GM13977 (cell line): ENCODE measurements around the gene ZFYVE19.

Experiments
- DNase-seq: peaks from one replicate; pipeline ENCODE4 v3.0.0; 2012; ENCODE audit warnings: low spot score
- CTCF ChIP-seq: IDR thresholded peaks from 2 replicates; pipeline ENCODE4 v1.5.1; 2012; ENCODE audit warnings: mild to moderate bottlenecking, control low read depth; ENCODE audit not compliant: insufficient read depth; ENCODE audit errors: extremely low read depth, missing control alignments
- in situ Hi-C: fragments of 300-500 bp; cut with MboI; formaldehyde crosslinking; loops from one replicate; pipeline ENCODE4 v1.12.0; 2022; ENCODE audit warnings: low sequenced_read_pairs, low pct_unique_long_range_greater_than_20kb, mixed read lengths, inconsistent platforms; ENCODE audit not compliant: unreplicated experiment

ZFYVE19 gene

DNA sequence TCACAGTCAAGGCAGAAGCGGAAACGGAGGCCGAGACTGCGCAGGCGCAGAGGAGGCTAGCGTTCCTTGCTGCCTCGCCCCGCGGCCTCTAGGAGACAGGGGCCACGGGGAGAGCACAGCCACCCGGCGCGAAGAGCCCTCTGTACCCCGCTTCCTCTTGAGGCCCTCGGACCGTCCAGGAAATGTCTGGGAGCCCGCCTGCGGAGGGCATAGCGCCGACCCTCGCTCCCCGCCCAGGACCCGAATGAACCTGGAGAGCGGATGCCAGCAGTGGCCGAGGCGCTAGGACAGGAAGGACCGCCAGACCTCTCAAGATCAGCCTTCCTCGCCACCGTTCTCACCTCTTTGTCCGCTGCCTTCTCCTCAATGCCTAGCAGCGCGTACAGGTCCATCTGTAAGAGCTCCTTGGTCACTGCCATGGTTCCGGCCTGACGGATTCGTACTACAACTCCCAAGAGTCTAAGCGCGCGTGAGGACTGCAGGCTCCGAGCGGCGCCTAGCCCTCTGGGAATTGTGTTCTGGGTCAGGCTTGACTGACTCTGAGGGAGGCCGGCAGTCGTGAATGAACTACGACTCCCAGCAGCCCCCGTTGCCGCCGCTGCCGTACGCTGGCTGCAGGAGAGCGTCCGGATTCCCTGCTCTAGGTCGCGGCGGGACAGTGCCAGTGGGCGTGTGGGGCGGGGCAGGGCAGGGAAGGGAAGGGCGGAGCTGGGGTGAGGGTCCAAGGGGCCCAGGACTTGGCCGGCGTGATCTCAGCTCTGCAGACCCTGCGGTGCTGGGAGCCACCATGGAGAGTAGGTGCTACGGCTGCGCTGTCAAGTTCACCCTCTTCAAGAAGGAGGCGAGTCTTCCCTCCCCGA is at the start of gene ZFYVE19, which contains the start of gene DNAJC17:
Gene ZFYVE19 (plus strand): TSS at position 62 of the 860 bp plus-strand sequence. CDS start 501 bp downstream, at position 563.
Gene DNAJC17 (minus strand): TSS at position 446 of the 860 bp plus-strand sequence. CDS start 27 bp downstream, at position 419.
- in situ Hi-C loops, result no loop called here
- peak; percentile 89 for DNase-seq
- TF ChIP-seq CTCF, result no peak

- DNase-seq, result no peak
- in situ Hi-C loops, result no loop called here
- TF ChIP-seq CTCF, result no peak
Measured at GRCh38 chr15:40759961-40760360, 46.9 kb upstream of the ZFYVE19 start.

DNA sequence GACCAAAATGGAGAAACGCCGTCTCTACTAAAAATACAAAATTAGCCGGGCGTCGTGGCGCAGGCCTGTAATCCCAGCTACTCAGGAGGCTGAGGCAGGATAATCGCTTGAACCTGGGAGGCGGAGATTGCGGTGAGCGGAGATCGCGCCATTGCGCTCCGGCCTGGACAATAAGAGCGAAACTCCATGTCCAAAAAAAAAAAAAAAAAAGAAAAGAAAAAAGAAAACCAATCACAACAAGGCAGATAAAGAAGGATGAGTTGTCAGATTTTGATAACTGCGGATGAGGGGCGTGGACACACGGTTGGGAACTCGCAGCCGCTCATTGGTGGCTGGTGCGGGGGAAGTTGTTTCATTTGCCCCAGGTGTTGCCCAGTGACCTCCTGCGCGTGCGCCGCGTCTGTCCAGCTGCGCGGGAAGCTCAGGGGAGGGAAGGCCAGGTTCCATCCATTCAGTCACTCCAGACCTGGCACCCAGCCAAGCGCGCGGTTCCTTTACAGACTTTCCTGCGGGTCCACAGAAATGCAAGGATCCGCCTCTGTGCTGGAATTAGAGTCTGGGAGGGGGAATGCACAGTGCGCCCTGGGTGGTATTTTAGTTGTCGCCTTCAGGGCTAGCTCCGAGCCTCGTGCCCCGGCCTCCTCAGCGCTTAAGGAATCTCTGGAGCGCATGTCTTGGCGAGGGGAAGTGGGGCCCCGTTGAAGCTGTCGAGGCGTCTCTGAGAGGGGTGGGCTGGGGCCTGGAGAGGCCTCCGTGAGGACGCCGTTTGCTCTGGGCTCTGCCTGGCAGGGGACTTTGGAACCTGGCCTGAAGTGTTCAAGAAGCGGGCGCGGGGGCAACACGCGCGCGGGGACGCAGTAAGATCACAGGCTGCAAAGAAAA is 43.7 kb upstream of the ZFYVE19 start:
- in situ Hi-C loops, result no loop called here
- DNase-seq, result peak; percentile 60

GRCh38 chr15:40763801-40764628 is 42.9 kb upstream of the ZFYVE19 start, which contains the start of gene GCHFR:
TSS of gene GCHFR (plus strand) at chr15:40764068. CDS start at chr15:40764181, 113 bp downstream.
- in situ Hi-C loops, result no loop called here
- peak; percentile 52 for TF ChIP-seq CTCF
- DNase-seq, result peak; percentile 87

More for the DNA sequence above, 43.7 kb upstream of the ZFYVE19 start:
- TF ChIP-seq CTCF, result no peak

DNA sequence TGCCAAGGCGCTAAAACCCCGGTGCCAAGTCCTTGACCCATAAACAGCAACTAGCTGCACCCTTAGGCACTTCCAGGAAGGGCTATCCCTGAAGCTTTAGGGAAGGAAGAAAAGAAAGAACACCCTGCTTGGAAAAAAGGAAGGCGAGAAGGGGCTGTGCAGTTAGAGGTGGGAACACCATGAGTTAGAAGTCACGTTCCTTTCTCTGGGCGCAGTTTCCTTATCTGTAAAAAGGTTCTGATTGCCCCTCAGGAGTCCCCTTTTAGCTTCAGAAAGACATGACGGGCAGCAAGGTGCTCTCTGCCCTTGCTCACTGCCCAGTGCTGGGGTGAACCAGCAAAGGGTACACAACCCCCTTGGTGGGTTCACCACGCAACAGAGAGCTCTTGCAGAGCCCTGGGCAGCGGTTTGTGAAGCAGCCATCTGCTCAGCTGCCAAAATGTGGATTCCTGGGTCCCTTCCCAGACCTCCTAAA is 42.2 kb upstream of the ZFYVE19 start:
- in situ Hi-C loops, result no loop called here
- DNase-seq, result no peak
- TF ChIP-seq CTCF, result no peak
